HG03280 (cell line): ENCODE measurements around the gene TSPAN11.
"Not testable (repeated sequence)": the region's sequence is repeated elsewhere in the genome, so short reads cannot be mapped to it uniquely, and the experiment has no call there.

Experiments used
- ATAC-seq: cut with Tn5 transposase; IDR thresholded peaks from one replicate; pipeline ENCODE4 v1.9.1; 2021; ENCODE audit warnings: mild to moderate bottlenecking, moderate library complexity; ENCODE audit not compliant: unreplicated experiment

Gene TSPAN11

DNA sequence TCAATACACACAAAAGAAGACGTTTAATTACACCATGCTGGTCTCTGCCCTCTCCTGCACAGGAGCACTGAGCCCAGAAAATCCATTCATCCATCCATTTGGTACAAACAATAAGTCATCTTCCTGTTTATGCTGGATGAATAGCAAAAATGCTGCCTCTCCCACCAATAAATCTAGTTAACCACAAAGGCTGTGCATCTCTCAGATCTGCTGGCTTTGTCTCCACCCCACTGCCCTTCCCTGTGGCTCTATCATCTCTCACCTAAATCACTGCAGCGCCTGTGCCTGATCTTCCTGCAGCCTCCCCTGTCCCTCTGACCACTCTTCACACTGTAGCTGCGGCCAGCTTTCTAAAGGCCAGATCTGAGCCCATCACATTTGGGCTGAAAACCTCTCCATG lies 74.2 kb downstream of the TSPAN11 start:
- no peak for ATAC-seq

DNA sequence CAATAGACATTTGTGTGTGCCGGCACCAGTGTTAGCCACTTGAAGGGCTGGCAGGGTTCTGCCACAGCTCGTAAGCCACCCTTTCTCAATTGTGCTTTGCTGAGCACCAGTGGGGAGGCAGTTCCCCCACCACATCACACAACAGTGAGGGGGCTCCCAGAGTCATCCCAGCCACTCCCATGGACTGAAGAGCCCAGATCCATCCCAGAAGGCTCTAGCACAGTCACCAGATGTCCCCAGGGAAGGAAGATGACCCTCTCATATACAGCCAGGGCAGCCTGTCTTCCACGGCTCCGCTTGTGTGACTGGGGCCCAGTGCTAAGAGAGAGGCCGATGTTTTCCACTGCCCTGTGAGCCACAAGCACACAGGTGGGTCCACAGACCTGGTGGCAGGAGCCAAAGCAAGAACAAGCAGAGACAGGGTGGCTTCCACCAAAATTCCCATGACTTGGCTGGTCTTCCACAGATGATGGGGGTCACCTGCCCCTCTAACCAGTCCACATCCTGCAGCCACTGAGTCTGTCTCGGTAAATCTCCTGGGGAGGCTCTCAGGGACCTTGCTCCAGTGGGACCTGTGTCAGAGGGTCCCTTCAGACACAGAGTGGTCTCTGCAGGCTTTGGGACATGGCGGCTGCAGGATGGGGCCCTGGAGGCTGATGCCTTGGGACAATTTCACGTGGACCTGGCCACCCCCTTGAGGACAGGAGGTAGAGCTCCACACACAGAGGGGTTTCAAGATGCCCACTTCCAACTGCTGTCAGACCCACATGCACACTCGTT lies 75.2 kb downstream of the TSPAN11 start:
- ATAC-seq: no peak

DNA sequence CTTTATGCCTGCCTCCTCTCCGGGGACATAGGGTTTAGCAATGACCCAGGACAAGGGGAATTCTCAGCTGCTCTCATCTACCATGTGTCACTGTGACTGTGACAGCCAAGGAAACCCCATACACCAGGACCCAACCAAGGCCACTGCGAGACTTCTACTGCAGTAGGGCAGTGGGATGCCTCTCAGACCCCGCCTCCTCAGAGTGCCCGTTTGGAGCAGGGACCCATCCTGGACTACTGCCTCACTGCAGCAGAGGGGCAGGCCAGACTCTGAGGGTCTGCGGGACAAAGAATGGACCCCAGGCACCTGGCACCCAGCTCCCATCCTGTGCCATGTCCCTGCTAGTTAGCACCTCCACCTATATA lies 75.8 kb downstream of the TSPAN11 start:
- ATAC-seq: no peak

DNA sequence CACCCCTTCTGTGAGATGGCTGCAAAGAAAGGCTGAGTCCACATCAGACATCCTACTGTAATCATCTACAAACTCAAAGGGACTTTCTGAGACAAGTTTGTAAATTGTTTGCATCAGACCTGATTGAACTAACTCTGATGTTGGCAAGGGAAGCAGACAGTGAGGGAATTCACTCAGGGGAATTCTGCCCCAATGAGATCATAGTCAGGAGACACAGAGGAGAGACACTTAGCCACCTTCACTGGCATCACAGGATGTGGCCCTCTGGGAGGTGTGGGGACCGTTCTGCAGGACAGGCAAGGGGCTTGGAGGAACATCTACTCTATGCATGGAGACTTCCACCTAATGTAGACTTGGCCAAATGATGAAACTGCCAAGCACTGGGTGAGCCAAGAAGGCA lies 76.5 kb downstream of the TSPAN11 start:
- ATAC-seq: no peak

DNA sequence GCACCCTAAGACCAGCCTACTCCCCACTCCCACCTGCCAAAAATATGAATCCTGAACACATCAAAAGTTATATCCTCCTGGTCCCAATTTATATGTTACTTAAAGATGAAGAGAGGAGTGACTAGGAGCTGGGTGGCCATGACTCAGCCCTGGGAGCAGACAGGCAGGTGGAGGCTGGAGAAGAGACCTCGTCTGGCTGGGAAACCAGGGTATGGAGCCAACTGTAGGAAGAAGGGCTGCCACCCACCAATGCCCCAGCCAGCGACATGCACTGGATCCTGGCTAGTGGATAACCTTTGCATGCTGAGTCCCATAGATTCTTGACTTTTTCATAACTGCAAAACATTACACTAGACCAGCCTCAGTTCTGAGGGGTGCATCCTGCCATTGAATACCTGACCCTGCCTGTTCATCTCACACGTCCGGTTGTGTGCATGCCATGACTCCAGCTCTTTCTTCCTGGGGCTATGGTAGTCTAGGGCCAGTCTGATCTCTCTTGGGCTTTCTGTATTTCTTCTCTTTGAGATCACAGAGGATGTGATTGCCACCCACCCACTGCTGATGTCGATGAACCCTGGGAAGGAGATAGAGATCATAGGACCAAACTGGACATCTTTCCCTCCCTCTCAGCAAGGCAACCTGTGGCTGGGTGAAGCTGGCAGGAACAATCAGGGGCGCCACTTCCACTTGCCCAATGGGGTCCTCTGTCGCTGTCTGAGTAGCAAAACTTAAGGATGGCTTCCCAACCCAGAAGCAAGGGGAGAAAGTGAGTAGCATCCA lies 77.5 kb downstream of the TSPAN11 start:
- no peak for ATAC-seq

DNA sequence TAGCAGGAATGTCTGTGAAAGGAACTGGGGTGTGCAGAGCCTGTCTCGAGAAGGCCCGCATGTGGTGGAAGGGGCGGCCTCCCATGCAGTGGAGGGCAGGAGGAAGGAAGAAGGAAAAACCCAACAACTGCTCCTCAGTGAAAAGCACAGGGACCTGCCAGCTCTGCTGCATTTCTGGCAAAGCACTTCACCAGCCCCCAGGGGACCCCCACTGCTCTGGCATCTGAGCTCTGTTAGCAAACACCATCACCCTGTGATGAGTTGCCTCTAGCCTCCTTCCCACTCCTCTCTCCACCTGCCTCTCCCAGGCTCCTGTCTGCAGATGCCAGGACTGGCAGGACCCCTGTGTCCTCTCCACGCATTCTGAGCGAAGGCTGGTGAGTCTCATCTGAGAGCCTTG lies 78.1 kb downstream of the TSPAN11 start:
- ATAC-seq: no peak

DNA sequence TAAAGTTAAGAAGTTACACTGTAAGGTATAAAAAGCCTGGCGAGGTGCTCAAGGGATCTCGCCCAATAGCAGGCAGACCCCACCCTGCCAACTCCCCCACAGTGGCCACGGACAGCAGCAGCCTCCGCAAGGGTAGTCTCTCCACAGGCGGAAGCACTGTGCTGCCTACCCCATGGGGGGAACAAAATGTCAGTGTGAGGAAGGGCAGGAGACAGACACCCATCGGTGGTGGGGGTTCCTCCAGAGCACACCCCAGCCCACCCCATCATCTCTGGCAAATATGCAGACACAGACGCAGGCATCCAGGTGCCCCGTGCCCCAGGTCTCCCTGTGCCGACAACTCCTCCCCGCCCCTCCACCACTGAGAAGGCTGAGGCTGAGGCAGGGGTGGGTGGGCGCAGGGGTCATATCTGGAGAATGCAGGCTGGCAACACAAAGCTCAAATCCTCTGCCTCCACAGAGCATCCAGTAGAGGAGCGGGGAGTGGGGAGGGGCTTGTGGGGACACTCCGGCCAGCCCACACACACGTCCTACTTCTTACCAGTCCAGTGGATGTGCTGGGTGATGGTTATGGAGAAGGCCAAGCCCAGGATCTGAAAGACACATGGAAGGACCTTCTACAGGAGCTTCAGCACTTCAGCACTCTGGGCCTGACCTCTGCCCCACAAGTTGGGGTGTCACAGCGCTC lies 78.9 kb downstream of the TSPAN11 start:
- ATAC-seq: no peak

DNA sequence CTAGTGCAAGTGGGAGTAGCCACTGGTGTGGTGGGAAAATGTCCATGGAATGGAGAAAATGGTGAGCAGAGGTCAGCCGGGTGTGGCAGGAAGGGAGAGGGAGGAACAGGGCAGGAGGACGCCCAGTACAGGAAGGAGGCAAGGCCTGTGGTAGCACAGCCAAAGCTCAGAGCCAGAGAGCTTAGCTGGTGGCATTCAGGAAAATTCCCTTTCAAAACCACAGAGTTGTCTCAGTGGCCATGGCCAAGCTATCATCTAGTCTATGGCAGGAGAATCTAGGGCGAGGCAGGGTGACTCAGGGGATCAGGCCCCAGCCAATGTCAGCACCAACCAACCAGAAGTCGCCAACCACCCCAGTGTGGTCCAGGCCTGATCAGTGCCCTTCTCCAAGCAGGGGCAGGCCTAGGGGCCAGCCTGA lies 79.4 kb downstream of the TSPAN11 start:
- ATAC-seq: no peak

DNA sequence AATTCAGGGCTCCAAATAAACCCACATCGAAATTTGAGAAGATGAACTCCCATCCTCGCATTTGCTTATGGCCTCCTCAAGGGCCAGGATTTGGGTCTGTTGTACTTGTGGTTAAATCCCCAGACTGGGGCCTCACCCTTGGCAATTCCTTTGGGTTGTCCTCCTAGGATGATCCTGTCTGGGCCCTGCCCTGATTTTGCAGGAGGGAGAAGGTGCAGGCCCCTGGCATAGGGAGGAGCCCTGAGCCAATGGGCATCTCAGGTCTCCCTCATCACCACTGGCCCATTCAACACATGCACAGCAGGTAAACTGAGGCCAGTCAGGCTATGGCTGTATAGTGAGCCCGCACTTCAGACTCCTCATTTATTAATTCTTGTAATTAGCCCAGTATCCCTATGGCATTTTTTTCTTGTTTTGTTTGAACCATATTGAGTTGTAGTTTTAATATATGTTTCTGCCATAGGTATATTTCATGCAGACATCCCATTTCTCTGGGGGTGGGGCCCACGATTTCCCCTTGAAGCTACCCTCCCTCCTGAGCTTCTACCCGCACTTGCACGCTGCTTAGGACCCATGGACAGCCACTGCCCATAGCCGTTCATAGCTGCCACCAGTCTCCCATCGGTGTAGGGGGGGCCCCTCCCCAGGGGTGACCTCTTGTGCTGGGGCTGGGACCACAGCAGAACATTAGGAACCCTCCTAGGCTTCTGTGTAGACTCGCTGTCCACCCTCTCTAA lies 80.0 kb downstream of the TSPAN11 start:
- ATAC-seq: no peak

DNA sequence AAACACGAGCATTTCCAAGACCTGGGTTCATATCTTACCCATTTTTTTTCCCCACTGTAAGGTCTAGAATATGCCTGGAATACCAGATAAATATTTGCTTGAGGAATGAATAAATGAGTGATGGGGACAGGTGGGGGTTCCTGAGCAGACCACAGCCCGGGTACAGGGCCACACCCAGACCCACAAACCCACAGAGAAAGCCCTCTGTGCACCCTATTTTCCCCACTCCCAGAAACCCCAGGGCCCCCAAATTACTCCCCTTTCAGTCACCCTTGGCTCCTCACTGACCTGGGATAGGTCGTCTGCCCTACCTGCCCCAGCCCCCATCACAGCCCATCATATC lies 80.6 kb downstream of the TSPAN11 start:
- ATAC-seq: no peak

DNA sequence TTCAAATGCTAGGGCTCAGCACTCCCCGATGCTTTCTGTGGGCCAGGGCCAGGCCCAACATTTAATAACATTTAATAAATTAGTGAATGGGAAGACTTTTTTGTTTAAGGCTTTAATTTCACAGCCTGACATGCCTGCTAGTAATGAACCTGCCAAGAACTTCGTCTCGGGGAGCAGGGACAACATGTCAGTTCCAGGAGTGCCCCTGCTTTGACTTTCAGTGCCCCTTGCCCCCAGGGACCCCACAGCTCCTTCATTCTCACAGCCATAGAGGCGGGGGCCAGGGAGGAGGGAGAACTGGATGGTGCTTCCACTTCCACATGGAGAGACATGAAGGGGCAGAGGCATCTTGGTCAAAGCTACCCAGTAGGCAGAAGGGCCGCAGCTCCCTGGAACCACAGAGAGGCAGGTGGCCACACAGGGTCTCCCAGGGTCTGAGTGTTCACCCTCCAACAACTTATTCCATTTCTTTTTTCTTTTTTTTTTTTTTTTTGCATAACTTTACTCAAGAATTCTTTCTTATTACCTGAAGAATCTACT lies 81.2 kb downstream of the TSPAN11 start:
- ATAC-seq: no peak

DNA sequence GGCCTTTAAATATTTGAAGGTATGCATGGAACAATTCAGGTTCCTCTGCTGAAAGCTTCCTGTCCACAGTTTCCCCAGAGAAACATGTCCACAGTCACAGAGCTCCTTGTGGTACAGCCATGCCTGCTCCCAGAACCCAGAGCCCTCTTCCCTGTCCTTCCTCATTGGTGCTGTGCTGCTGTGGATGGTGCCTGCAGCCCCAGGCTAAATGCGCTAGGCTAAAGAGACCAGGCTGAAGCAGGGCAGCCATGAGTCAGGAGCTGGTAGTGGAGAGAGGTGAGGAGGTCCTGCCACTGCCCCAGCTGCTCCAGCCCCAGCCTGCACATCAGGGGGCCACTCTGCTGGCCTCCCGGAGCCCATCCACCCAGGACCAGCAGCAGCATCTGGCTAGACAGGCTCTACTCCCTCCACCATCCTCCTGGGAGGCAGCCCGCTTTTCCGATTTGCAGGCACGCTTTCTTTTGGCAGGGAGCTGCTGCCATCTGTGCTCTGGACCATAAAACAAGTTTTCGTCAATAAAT lies 81.8 kb downstream of the TSPAN11 start:
- no peak for ATAC-seq

DNA sequence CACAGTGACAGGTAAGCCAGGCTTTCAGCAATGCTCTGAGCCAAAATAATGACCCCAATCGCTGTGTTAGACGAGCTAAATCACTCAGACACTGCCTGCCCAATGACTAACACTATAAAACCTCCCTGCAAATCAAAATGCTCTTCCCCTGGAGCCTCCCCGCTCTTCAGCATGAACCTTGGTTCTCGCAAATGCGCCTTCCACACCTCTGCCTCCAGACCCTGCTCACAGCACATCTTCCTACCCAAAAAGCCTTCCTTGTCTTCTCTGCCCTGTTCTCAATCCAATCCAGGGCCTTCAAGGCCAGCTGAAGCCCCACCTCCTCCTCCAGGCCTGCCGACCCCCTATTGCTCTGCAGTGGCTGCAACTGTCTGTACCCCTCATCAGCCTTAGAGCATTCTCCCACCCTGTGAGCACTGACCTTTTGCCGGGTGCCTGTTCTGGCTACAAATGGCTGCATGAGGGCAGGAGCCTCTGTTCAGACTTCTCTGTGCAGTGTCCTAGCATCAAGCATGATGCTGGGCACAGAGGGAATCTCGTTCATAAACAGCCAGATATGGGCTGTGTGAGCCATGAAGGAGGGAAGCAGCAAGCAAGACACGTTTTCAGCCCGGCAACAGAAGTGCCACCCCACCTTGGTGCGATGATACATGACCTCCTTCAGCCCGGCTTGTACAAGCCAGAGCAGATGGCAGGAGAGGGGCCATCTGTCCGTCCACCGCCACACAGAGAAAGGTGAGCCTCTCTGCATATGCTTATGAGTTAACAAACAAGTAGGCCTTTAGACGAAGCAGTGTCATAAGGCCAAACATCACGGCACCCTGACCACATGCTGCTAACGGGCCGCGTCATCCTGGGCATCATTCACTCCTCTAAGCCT lies 82.7 kb downstream of the TSPAN11 start:
- ATAC-seq: no peak

DNA sequence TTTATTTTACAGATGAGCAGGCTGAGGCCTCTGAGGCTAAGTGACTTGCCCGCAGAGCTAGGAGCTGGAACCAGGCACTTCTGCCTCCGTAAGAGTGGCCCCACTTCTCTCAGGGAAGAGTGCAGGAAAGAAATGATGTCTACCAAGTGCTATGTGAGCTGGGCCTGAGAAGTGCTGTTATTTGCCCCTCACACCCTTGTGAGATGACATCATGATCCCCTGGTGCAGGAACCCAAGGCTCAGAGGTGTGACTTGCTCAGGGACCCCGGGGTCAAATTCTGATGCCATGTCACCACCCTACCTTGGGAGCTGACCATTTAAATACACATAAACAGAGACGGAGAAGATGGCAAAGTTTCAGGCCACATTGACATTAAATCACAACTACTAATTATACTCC lies 83.4 kb downstream of the TSPAN11 start:
- ATAC-seq: no peak

DNA sequence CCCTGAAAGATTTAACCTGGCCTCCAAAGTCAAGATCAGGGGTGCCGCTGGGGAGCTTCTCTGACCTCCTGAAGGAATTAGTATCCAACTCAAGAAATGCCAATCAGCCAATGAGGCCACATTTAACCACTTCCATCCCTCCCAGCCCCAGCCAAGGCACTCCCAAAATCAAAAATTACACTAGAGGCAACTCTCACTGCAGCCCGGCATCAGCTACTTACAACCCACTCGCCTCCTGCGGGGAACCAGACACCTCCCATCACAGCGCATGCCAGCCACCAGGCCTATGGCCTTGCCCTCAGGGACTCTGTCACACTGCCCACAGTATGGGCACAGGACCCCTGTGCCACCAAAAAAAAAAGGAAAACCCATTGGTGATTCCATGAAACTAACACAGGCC lies 84.8 kb downstream of the TSPAN11 start:
- ATAC-seq: no peak

DNA sequence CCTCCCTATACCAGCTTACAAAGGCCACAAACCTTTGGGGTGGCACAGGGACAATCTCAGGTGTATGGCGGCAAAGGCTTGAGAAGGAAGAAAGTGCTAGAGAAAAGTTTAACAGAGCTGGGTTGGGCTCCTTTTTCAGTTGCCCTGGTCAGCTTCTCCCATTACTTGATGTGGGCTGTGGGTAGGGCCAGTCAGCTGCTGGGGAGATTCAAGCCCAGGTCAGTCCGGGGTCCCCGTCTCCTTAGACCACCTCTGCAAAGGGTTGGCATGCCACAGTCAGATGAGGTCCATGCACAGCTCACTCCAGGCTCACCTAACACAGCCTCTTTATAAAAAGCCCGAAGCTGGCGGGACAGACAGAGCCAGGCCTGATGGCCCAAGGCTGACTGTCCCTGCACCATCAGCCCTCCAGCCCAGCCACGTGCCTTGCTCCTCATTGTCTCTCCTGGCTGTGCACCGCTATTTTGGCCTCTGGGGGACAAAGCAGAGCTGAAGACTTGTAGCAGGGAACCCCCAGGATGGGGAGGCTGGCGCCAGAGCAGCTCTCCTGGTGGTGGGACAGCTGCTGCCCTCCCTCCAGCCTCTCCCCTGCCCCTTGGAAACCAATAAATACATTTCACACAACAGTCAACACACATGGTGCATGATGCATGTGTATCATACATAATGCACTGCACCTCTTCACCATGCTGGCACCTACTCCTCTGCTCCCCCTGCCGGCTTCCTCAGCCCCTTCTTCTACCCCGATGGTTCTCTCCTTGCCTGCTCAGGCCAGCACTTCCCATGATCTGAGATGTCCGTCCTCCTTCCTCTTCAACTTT lies 85.4 kb downstream of the TSPAN11 start:
- ATAC-seq: no peak

DNA sequence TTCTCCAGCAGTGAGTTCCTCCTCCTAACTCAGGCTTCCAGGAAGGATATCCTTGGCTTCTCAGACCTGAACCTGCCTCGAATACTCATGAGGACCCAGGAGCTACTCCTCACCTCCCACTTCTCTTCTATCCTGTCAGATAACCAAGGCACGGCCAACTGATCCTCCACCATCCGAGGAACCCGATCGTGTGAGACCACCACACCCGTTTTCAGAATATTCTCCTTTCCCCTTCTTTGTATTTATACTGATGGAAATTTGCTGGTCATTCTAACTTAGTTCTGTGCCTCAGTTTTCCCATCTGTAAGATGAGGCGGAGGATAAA lies 86.0 kb downstream of the TSPAN11 start:
- not testable (repeated sequence) for ATAC-seq

DNA sequence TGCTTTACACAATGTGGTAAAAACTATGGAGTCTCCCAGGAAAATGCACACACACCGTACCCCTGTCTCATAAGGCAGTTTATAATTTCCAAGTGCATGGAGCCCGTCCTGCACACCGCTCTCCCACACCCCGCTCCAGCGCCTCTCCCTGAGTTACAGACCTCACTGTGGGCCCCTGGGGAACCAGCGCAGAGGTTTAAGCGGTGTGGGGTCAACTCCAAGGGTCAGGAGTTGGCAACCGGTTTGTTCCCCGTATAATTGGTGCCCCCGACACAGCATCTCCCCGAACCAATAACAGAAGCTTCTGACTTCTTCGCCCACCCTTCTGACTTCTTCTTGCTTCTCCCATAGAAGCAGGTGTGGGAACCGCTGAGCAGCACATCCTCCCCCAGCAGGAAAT lies 88.7 kb downstream of the TSPAN11 start:
- no peak for ATAC-seq

DNA sequence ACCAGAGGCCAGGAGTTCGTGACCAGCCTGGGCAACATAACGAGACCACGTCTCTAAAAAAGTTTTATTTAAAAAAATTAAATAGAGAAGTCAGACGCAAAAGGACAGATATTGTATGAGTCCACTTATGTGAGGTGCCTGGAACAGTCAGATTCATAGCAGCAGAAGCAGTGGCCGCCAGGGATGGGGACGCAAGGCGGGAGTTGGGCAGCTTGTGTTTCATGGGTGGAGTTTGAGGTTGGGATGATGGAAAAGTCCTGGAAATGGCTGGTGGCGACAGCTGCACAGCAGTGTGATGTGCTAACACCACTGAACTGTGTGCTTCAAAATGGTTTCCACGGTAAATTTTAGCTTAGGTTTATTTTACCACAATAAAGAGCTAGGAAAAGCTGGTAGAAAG lies 89.5 kb downstream of the TSPAN11 start:
- no peak for ATAC-seq
